K562 (cell line): Measurements from ENCODE around the gene LCN1. TPM values are rescaled to one million over a fixed set of nuclear protein-coding genes. Genes with fewer than 3 reads are reported as not detected.

ENCODE experiments used
- ATF2 ChIP-seq: sonication (generic); formaldehyde crosslinking; IDR thresholded peaks from 2 replicates; pipeline ENCODE4 v1.8.1; 2022; ENCODE audit warnings: missing genetic modification reagents
- ATF6 ChIP-seq: sonication (generic); formaldehyde crosslinking; IDR thresholded peaks from 2 replicates; pipeline ENCODE4 v1.4.0; 2020; ENCODE audit warnings: mild to moderate bottlenecking, missing genetic modification reagents
- CBX8 ChIP-seq: fragments of 200-600 bp; sonication (generic); IDR thresholded peaks from 2 replicates; pipeline ENCODE4 v1.6.1; 2012; ENCODE audit warnings: borderline replicate concordance, mixed run types, low read depth, mild to moderate bottlenecking, moderate library complexity, mixed read lengths, low read length, control low read depth, inconsistent platforms; ENCODE audit not compliant: poor library complexity, severe bottlenecking; ENCODE audit errors: extremely low read depth
- HMGN3 ChIP-seq: IDR thresholded peaks from 2 replicates; pipeline ENCODE4 v1.6.1; 2011; ENCODE audit warnings: borderline replicate concordance, low read depth, mild to moderate bottlenecking, mixed read lengths, low read length; ENCODE audit not compliant: insufficient read length; ENCODE audit errors: extremely low read depth
- HNRNPH1 ChIP-seq: fragments of 200-400 bp; formaldehyde crosslinking; optimal IDR thresholded peaks from 2 replicates; pipeline ENCODE3; 2017; ENCODE audit warnings: low read depth, mild to moderate bottlenecking, low read length, moderate library complexity
- JUNB ChIP-seq: fragments of 450-650 bp; formaldehyde crosslinking; conservative IDR thresholded peaks from 2 replicates; pipeline ENCODE4 v1.4.0; 2020; ENCODE audit warnings: mild to moderate bottlenecking
- NBN ChIP-seq: fragments of 450-650 bp; IDR thresholded peaks from 2 replicates; pipeline ENCODE4 v1.6.1; 2016; ENCODE audit warnings: low read depth, mild to moderate bottlenecking
- NR3C1 ChIP-seq: sonication (generic); formaldehyde crosslinking; IDR thresholded peaks from 2 replicates; pipeline ENCODE4 v1.8.1; 2022; ENCODE audit warnings: missing genetic modification reagents
- PHB2 ChIP-seq: fragments of 450-650 bp; IDR thresholded peaks from 2 replicates; pipeline ENCODE4 v1.6.1; 2017; ENCODE audit warnings: low read depth
- POLR3A ChIP-seq: IDR thresholded peaks from 2 replicates; pipeline ENCODE4 v1.6.1; 2011; ENCODE audit warnings: borderline replicate concordance, mild to moderate bottlenecking, moderate library complexity; ENCODE audit not compliant: insufficient read length, insufficient read depth; ENCODE audit errors: extremely low read depth
- RBM22 ChIP-seq: fragments of 200-400 bp; formaldehyde crosslinking; IDR thresholded peaks from 2 replicates; pipeline ENCODE4 v1.6.1; 2018; ENCODE audit warnings: low read length, low read depth; ENCODE audit not compliant: poor library complexity, severe bottlenecking
- RUNX1 ChIP-seq: sonication (generic); IDR thresholded peaks from 2 replicates; pipeline ENCODE4 v1.6.1; 2016; ENCODE audit warnings: antibody characterized with exemption, low read depth
- SETDB1 ChIP-seq: IDR thresholded peaks from one replicate; pipeline ENCODE4 v1.6.1; 2012; ENCODE audit warnings: low read length, control low read depth, inconsistent platforms
- SUPT5H ChIP-seq: fragments of 450-650 bp; IDR thresholded peaks from 2 replicates; pipeline ENCODE4 v1.6.1; 2016
- TBL1XR1 ChIP-seq, 2 experiments: IDR thresholded peaks; 2 replicates each; pipeline ENCODE4 v1.6.1; 2012; ENCODE audit warnings: improper control_type of control experiment in 2 of 2, low read length in 2 of 2, mild to moderate bottlenecking in 1 of 2
- TRIM25 ChIP-seq: fragments of 450-650 bp; IDR thresholded peaks from 2 replicates; pipeline ENCODE4 v1.7.0; 2016; ENCODE audit warnings: borderline replicate concordance
- ZBTB5 ChIP-seq: fragments of 450-650 bp; IDR thresholded peaks from 2 replicates; pipeline ENCODE4 v1.6.1; 2017; ENCODE audit warnings: antibody characterized with exemption
- ZNF324 ChIP-seq: fragments of 250-450 bp; sonication (Bioruptor Pico); IDR thresholded peaks from 2 replicates; pipeline ENCODE4 v1.4.0; 2020; ENCODE audit warnings: mild to moderate bottlenecking
- ZNF583 ChIP-seq: fragments of 250-450 bp; sonication (Bioruptor Pico); IDR thresholded peaks from 2 replicates; pipeline ENCODE4 v1.4.0; 2020
- polyA plus RNA-seq, 8 experiments: library from polyadenylated mRNA; depleted of rRNA in 4 of 8; stranded (reverse) in 5 of 8; unstranded in 3 of 8; fragments of >200 nt; fragmentation: Nextera tagmentation in 2 of 8; fragmentation: Illumina TruSeq in 1 of 8; extraction: Ambion mirVana in 2 of 8; extraction: Trizol in 1 of 8; gene quantifications; 2 replicates each; pipeline versions ENCODE4 v1.2.1 to v1.2.3, GENCODE V29; 2011 to 2014; ENCODE audit warnings: inconsistent platforms in 1 of 8, missing spikeins in 1 of 8
- total RNA-seq, 7 experiments: library from RNA; depleted of rRNA in 6 of 7; stranded (reverse); fragments of >200 nt in 6 of 7; fragmentation: Illumina TruSeq in 2 of 7; extraction: Trizol in 2 of 7; gene quantifications; 2 replicates each; pipeline versions ENCODE4 v1.2.1 to v1.2.3, GENCODE V29; 2011 to 2021; ENCODE audit warnings: low replicate concordance in 1 of 7

Gene LCN1
- total and polyA plus RNA-seq, 9 of the 15 experiments (the other 6 are each of a cell fraction or from before 2014, with no cell fraction given) = not detected

- TF ChIP-seq ZBTB5 (no peak), HNRNPH1 (no peak), ATF2 (no peak), HMGN3 (peak; percentile 19), JUNB (CRISPR knock-in tag) (no peak), NR3C1 (CRISPR knock-in tag) (no peak), CBX8 (no peak), SETDB1 (no peak), SUPT5H (no peak; the same call in 1 of the 2 replicates), ATF6 (no peak), ZNF583 (CRISPR knock-in tag) (no peak), PHB2 (no peak), TBL1XR1 (IDR thresholded peaks at IDR 0.05; ENCODE audit: low read length in 2 of 2) (no peak), POLR3A (no peak), TRIM25 (no peak), RUNX1 (no peak), ZNF324 (CRISPR knock-in tag) (no peak), NBN (0 out of 2 replicates have a peak, but pooled peaks have one; percentile 18), RBM22 (peak; percentile 18)
These were observed 14.7 kb upstream of the LCN1 start (continued) for GRCh38 chr9:135506327-135507103.
